ENCODE results near the gene NOL4L.
"Not testable (repeated sequence)": the region's sequence is repeated elsewhere in the genome, so short reads cannot be mapped to it uniquely, and the experiment has no call there.

The NOL4L gene

GRCh38 chr20:32496811-32497533 lies 88.2 kb downstream of the NOL4L start:
- TF ChIP-seq CTCF (IDR thresholded peaks at IDR 0.05; ENCODE audit: low read depth, low read length) (no peak), POLR2A (IDR thresholded peaks at IDR 0.05; ENCODE audit: extremely low read depth, insufficient read length) (no peak), MYC (IDR thresholded peaks at IDR 0.05; ENCODE audit: low read depth, low read length) (no peak), MAX (IDR thresholded peaks at IDR 0.05; ENCODE audit: low read depth, low read length) (no peak)
- H3K4me3 ChIP-seq (ENCODE audit: low read depth, low read length) = no peak overlapping the region
- DNase-seq (ENCODE audit: low read depth) = no peak

GRCh38 chr20:32495949-32496348 lies 89.2 kb downstream of the NOL4L start:
- no peak for DNase-seq (ENCODE audit: low read depth)
- no peak for TF ChIP-seq MYC (IDR thresholded peaks at IDR 0.05; ENCODE audit: low read depth, low read length)
- H3K4me3 ChIP-seq (ENCODE audit: low read depth, low read length) = no peak overlapping the region

GRCh38 chr20:32495217-32495565 lies 89.9 kb downstream of the NOL4L start:
- TF ChIP-seq POLR2A (IDR thresholded peaks at IDR 0.05; ENCODE audit: extremely low read depth, insufficient read length) = no peak
- no peak for TF ChIP-seq CTCF (IDR thresholded peaks at IDR 0.05; ENCODE audit: low read depth, low read length)
- no peak for TF ChIP-seq MYC (IDR thresholded peaks at IDR 0.05; ENCODE audit: low read depth, low read length)
- TF ChIP-seq MAX (IDR thresholded peaks at IDR 0.05; ENCODE audit: low read depth, low read length) = no peak
- H3K4me3 ChIP-seq (ENCODE audit: low read depth, low read length) = no peak overlapping the region
- no peak for DNase-seq (ENCODE audit: low read depth)

GRCh38 chr20:32494483-32495216 lies 90.5 kb downstream of the NOL4L start:
- H3K4me3 ChIP-seq (ENCODE audit: low read depth, low read length) = no peak overlapping the region
- TF ChIP-seq MYC (IDR thresholded peaks at IDR 0.05; ENCODE audit: low read depth, low read length) = no peak
- TF ChIP-seq POLR2A (IDR thresholded peaks at IDR 0.05; ENCODE audit: extremely low read depth, insufficient read length) = no peak
- no peak for TF ChIP-seq CTCF (IDR thresholded peaks at IDR 0.05; ENCODE audit: low read depth, low read length)
- no peak for TF ChIP-seq MAX (IDR thresholded peaks at IDR 0.05; ENCODE audit: low read depth, low read length)
- DNase-seq (ENCODE audit: low read depth) = no peak

- TF ChIP-seq MYC (IDR thresholded peaks at IDR 0.05; ENCODE audit: low read depth, low read length) = no peak
- TF ChIP-seq CTCF (IDR thresholded peaks at IDR 0.05; ENCODE audit: low read depth, low read length) = no peak
- TF ChIP-seq MAX (IDR thresholded peaks at IDR 0.05; ENCODE audit: low read depth, low read length) = no peak
- DNase-seq (ENCODE audit: low read depth) = no peak
- H3K4me3 ChIP-seq (ENCODE audit: low read depth, low read length) = no peak overlapping the region
Observed at GRCh38 chr20:32493356-32493755, 91.8 kb downstream of the NOL4L start.

GRCh38 chr20:32491764-32492151 lies 93.4 kb downstream of the NOL4L start:
- not testable (repeated sequence) for DNase-seq (ENCODE audit: low read depth); H3K4me3 ChIP-seq (ENCODE audit: low read depth, low read length)

Measured in NB4 (cell line).